Body of pancreas (tissue), 4 donors: ENCODE data around the gene SLC37A1. TPM values are rescaled to one million over a fixed set of nuclear protein-coding genes. Genes with fewer than 3 reads are reported as not detected.

Source experiments
- ATAC-seq: fragments of 150-250 bp; one replicate; pipeline ENCODE4 v1.9.1; 2016
- DNase-seq, 4 donors: peaks; one replicate each; pipeline ENCODE4 v3.0.0-alpha.2; 2019
- H3K27ac ChIP-seq, 4 donors: fragments of 200-600 bp; sonication (generic); 1 replicate in 3 of 4; 2 replicates in 1 of 4; pipeline versions ENCODE4 v1.5.1 to v1.6.1; 2016 to 2019; ENCODE audit warnings: mild to moderate bottlenecking in 1 of 4, mixed read lengths in 1 of 4, moderate library complexity in 1 of 4
- H3K27me3 ChIP-seq, 2 donors: fragments of 200-600 bp; sonication (generic); one replicate each; pipeline ENCODE4 v1.6.0; 2016; ENCODE audit warnings: mild to moderate bottlenecking in 1 of 2
- H3K36me3 ChIP-seq, 2 donors: fragments of 200-600 bp; sonication (generic); replicated peaks in 1 of 2; 2 replicates each; pipeline ENCODE4 v1.5.1; 2016; ENCODE audit warnings: low read depth in 2 of 2; ENCODE audit not compliant: insufficient read depth in 1 of 2
- H3K4me1 ChIP-seq: fragments of 200-600 bp; sonication (generic); one replicate; pipeline ENCODE4 v1.6.0; 2016
- H3K4me3 ChIP-seq, 2 donors: fragments of 200-600 bp; sonication (generic); 1 replicate in 1 of 2; 2 replicates in 1 of 2; pipeline ENCODE4 v1.5.1; 2016 to 2019
- H3K9me3 ChIP-seq, 3 donors: fragments of 200-600 bp; sonication (generic); 1 replicate in 2 of 3; 2 replicates in 1 of 3; pipeline ENCODE4 v1.5.1; 2016
- POLR2A ChIP-seq, 3 donors: fragments of 450-650 bp; IDR thresholded peaks; one replicate each; pipeline ENCODE4 v1.6.1; 2016; ENCODE audit warnings: antibody characterized with exemption in 3 of 3, mild to moderate bottlenecking in 2 of 3
- WGBS, 2 donors: methylation state at CpG; one replicate each; pipeline ENCODE4 v1.1.5; 2017; 5-methylcytosine and 5-hydroxymethylcytosine counted together
- intact Hi-C: fragments of 100-400 bp; cut with DNase I; formaldehyde crosslinking; loops from one replicate; pipeline ENCODE4 v1.15.1; 2023
- total RNA-seq, 2 donors: library from RNA; depleted of rRNA; stranded (reverse); fragments of >200 nt; gene quantifications; one replicate each; pipeline ENCODE4 v1.1.0, GENCODE V29; 2016
- TF ChIP-seq, protein P1 (sequence below), 7 experiments: fragments of 450-650 bp in 4 of 7; fragments of 200-600 bp in 3 of 7; sonication (generic) in 3 of 7; IDR thresholded peaks; one replicate each; pipeline ENCODE4 v1.5.1; 2016 to 2019; ENCODE audit warnings: antibody characterized with exemption in 7 of 7

The SLC37A1 gene
- total RNA-seq, 2 donors from 2014 or later, result 6.3 to 16.3 TPM

DNA sequence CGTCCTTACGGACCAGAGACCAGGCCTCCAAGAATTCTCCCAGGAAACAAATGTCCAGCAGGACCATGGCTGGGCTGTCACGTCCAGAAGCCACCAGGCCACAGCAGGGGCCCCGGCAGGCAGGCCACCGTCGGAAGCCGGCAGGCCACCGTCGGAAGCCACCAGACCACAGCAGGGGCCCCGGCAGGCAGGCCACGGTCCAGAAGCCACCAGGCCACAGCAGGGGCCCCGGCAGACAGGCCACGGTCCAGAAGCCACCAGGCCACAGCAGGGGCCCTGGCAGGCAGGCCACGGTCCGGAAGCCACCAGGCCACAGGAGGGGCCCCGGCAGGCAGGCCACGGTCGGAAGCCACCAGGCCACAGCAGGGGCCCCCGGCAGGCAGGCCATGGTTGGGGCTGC lies 72.8 kb downstream of the SLC37A1 start:
- no peak overlapping the region for H3K27ac ChIP-seq
- no peaks in the 10 kb centered on the region for H3K9me3 ChIP-seq
- H3K4me3 ChIP-seq, result no peak overlapping the region
- ATAC-seq (no peak), DNase-seq (no peak)
- no peaks in the 10 kb centered on the region for H3K27me3 ChIP-seq
- no peaks in the 10 kb centered on the region for H3K36me3 ChIP-seq
- no peaks in the 10 kb centered on the region for H3K4me1 ChIP-seq
- WGBS, 2 donors, result 82 to 85% methylated on average over 6 to 18 of the region's 19 CpGs
- intact Hi-C loops, result no loop called here
- no peak for TF ChIP-seq POLR2A (IDR thresholded peaks at IDR 0.05)
- TF ChIP-seq, protein P1, sequence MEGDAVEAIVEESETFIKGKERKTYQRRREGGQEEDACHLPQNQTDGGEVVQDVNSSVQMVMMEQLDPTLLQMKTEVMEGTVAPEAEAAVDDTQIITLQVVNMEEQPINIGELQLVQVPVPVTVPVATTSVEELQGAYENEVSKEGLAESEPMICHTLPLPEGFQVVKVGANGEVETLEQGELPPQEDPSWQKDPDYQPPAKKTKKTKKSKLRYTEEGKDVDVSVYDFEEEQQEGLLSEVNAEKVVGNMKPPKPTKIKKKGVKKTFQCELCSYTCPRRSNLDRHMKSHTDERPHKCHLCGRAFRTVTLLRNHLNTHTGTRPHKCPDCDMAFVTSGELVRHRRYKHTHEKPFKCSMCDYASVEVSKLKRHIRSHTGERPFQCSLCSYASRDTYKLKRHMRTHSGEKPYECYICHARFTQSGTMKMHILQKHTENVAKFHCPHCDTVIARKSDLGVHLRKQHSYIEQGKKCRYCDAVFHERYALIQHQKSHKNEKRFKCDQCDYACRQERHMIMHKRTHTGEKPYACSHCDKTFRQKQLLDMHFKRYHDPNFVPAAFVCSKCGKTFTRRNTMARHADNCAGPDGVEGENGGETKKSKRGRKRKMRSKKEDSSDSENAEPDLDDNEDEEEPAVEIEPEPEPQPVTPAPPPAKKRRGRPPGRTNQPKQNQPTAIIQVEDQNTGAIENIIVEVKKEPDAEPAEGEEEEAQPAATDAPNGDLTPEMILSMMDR (IDR thresholded peaks at IDR 0.05), result no peak

DNA sequence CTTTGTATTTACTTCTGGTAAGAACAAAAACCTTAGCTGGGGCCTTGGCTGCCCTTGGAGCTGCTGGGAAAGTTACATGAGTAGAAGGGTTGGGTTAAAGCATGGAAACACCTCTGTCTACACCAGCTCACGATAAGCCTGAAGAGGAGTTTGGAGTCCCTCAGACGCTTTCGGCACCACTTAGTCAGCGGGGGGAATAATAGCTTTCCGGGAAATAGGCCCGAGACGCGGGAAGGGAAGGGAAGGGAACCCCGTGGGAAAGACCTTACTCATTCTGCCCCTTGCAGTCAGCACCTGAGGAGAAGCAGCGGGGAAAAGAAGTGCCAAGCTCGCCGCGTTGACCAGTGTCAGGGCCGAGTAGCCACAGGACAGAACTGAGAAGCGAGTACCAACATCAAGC lies 73.4 kb downstream of the SLC37A1 start:
- no peaks in the 10 kb centered on the region for H3K4me1 ChIP-seq
- no peaks in the 10 kb centered on the region for H3K9me3 ChIP-seq
- TF ChIP-seq, protein P1 (IDR thresholded peaks at IDR 0.05), result no peak
- TF ChIP-seq POLR2A (IDR thresholded peaks at IDR 0.05), result no peak
- intact Hi-C loops, result no loop called here
- H3K27ac ChIP-seq, result no peak overlapping the region
- ATAC-seq, result no peak
- 78 to 81% methylated on average over 15 of the region's 15 CpGs for WGBS, 2 donors
- no peaks in the 10 kb centered on the region for H3K36me3 ChIP-seq
- no peak for DNase-seq
- no peak overlapping the region for H3K4me3 ChIP-seq
- H3K27me3 ChIP-seq, result no peaks in the 10 kb centered on the region

DNA sequence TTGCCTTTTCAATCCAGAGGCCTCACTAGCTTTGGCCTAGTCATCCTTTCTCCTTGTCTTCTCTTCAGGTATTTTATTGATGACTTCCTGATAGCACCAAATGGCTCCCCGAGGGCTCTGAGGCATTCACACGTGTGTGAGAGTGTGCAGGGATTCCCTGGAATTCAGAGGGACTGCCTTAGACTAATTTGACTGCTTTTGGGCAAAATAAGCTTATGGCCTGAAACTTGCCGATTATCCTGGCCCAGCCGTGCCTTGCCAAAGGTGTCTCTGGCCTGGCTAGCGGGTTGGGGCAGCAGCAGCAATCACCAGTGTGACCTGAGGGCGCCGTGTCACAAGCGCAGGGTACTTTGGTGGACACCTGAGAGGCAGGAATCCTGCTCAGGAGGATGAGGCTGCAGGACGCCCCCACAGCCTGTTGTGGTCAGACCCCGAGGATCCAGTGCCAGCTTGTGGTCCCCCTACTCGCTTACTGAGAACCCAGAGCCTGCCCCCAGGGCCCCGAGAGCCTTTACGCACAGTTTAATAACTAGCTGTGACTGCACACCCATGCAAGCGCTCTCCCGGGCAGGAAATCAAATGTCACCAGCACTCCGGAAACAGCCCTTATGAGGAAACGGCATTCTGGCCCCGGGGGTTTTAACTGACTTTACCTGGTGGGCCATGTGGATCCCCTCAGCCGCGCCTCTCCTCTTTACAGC lies 76.9 kb downstream of the SLC37A1 start:
- Histone ChIP-seq H3K9me3 (no peaks in the 10 kb centered on the region), H3K27ac (no peak overlapping the region), H3K36me3 (no peaks in the 10 kb centered on the region), H3K27me3 (no peaks in the 10 kb centered on the region), H3K4me1 (peaks cover 9% of the 10 kb centered on the region), H3K4me3 (no peak overlapping the region)
- DNase-seq, result no peak
- intact Hi-C loops, result no loop called here
- no peak for ATAC-seq
- TF ChIP-seq POLR2A (IDR thresholded peaks at IDR 0.05), result no peak
- TF ChIP-seq, protein P1 (IDR thresholded peaks at IDR 0.05), result no peak
- 53 to 72% methylated on average over 15 to 20 of the region's 20 CpGs for WGBS, 2 donors

DNA sequence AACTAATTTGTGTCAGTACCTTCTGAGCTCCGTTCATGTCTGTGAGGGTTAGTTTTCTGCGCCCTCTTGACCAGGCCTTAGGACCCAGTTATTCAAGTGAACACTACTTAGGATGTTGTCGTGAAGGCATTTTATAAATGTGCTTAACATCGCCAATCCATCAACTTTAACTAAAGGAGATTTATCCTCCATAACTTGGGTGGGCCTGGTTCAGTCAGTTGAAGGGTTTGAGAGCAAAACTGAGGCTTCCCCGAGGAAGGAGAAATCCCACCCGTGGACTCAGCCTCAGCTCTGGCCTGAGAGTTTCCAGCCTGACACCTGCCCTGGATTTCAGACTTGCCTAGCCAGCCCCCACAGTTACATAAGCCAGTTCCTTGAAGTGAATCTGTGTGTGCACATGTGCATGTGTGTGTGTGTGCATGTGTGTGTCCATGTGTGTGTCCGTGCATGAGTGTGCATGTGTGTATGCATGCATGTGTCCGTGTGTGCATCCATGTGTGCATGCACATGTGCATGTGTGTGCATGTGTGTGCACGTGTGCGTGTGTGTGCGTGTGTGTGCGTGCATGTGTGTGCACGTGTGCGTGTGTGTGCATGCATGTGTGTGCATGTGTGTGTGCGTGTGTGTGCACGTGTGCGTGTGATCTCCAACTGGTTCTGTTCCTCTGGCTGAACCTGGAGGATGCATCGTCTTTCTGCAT lies 77.7 kb downstream of the SLC37A1 start:
- H3K4me1 ChIP-seq, result peaks cover 9% of the 10 kb centered on the region
- ATAC-seq, result no peak
- intact Hi-C loops, result no loop called here
- TF ChIP-seq, protein P1 (IDR thresholded peaks at IDR 0.05), result no peak
- TF ChIP-seq POLR2A (IDR thresholded peaks at IDR 0.05), result no peak
- no peaks in the 10 kb centered on the region for H3K9me3 ChIP-seq
- no peaks in the 10 kb centered on the region for H3K27me3 ChIP-seq
- no peak for DNase-seq
- H3K27ac ChIP-seq, result no peak overlapping the region
- H3K36me3 ChIP-seq, result no peaks in the 10 kb centered on the region
- no peak overlapping the region for H3K4me3 ChIP-seq
- 52 to 67% methylated on average over 11 to 18 of the region's 18 CpGs for WGBS, 2 donors
